Psoas muscle (tissue), 8 donors: ENCODE results near the gene YPEL3. TPM values are rescaled to one million over a fixed set of nuclear protein-coding genes. Genes with fewer than 3 reads are reported as not detected.

ENCODE experiments used
- ATAC-seq, 4 donors: fragments of 200-7000 bp; cut with Tn5 transposase; one replicate each; pipeline ENCODE4 v1.9.1; 2020; ENCODE audit warnings: moderate library complexity in 3 of 4, mild to moderate bottlenecking in 2 of 4
- DNase-seq, 2 donors: peaks; one replicate each; pipeline ENCODE4 v3.0.0-alpha.2; 2020
- H3K27ac ChIP-seq: fragments of 200-600 bp; one replicate; pipeline ENCODE4 v1.8.0; 2022
- H3K27me3 ChIP-seq, 3 donors: fragments of 200-600 bp in 1 of 3; one replicate each; pipeline versions ENCODE4 v1.6.1 to v1.8.0; 2013 to 2022; ENCODE audit warnings: low read length in 2 of 3, mild to moderate bottlenecking in 2 of 3, moderate library complexity in 1 of 3; ENCODE audit not compliant: insufficient read depth in 3 of 3
- H3K36me3 ChIP-seq, 2 donors: fragments of 200-600 bp in 1 of 2; one replicate each; pipeline versions ENCODE4 v1.6.1 to v1.8.0; 2013 to 2022; ENCODE audit warnings: low read depth in 1 of 2, mild to moderate bottlenecking in 1 of 2, moderate library complexity in 1 of 2; ENCODE audit not compliant: insufficient read depth in 1 of 2
- H3K4me1 ChIP-seq: fragments of 200-600 bp; one replicate; pipeline ENCODE4 v1.8.0; 2022
- H3K4me3 ChIP-seq: fragments of 200-600 bp; one replicate; pipeline ENCODE4 v1.8.0; 2022; ENCODE audit warnings: mild to moderate bottlenecking
- H3K9me3 ChIP-seq: fragments of 200-600 bp; one replicate; pipeline ENCODE4 v1.8.0; 2022
- WGBS, 3 donors: extraction: QIAGEN DNeasy Blood & Tissue Kit; methylation state at CpG; one replicate each; pipeline versions ENCODE4 v1.1.6 to v1.1.7; 2013; 5-methylcytosine and 5-hydroxymethylcytosine counted together
- intact Hi-C, 2 donors: fragments of 100-400 bp; cut with DNase I; formaldehyde crosslinking; loops; one replicate each; pipeline versions ENCODE4 v1.11.0 to v1.14.2; 2022
- polyA plus RNA-seq, 3 donors: library from polyadenylated mRNA; stranded (reverse); fragments of 200-250 nt; gene quantifications; one replicate each; pipeline ENCODE4 v1.2.3, GENCODE V29; 2013
- total RNA-seq, 4 donors: library from RNA; stranded (reverse); fragmentation: NEBNext Ultra II Directional in 2 of 4; extraction: Animal tissue kit (Norgen Biotek cat#: 25700) in 2 of 4; gene quantifications; one replicate each; pipeline versions ENCODE4 v1.2.1 to v1.2.4, GENCODE V29; 2021 to 2023
- TF ChIP-seq, protein P1 (sequence below): fragments of 200-600 bp; IDR thresholded peaks from one replicate; pipeline ENCODE4 v1.8.0; 2022; ENCODE audit warnings: antibody characterized with exemption
- donor health status: healthy with polysubstance abuse.
- donor health status: DM: no; HTN: no; CAD: no; lungs with moderate emphysema.
- donor health status: Bipolar disorder and iron deficiency.
- donor health status: healthy.
- donor health status: DM: yes; HTN: yes; CAD: no.
- donor health status: DM: no; HTN: no; CAD: no.
- donor health status: DM: no; HTN: no; CAD: no.
- donor health status: DM: yes; HTN: yes; CAD: no.

YPEL3 gene
- total and polyA plus RNA-seq, 7 donors: 24.8 to 156 (median 72.8) TPM

DNA sequence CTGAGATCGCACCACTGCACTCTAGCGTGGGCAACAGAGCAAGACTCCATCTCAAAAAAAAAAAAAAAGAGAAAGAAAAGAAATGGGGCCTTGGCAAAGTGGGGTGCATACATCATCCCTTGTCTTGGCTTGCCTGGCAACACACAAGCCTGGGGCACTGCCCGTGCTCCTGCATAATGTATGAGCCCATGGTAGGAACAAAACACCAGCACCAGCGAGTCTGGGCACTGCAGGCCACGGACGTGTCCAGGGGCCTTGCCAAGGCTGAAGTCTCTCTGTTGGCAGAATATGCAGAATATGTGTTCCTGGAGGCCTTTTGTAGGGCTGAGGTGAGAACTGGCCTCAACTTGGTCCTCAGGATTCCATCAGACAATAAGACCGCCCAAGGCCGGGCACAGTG lies 46.1 kb downstream of the YPEL3 start:
- no peaks in the 10 kb centered on the region for H3K36me3 ChIP-seq
- H3K9me3 ChIP-seq: no peaks in the 10 kb centered on the region
- DNase-seq (no peak), ATAC-seq (no peak)
- no peaks in the 10 kb centered on the region for H3K27me3 ChIP-seq
- TF ChIP-seq, protein P1, sequence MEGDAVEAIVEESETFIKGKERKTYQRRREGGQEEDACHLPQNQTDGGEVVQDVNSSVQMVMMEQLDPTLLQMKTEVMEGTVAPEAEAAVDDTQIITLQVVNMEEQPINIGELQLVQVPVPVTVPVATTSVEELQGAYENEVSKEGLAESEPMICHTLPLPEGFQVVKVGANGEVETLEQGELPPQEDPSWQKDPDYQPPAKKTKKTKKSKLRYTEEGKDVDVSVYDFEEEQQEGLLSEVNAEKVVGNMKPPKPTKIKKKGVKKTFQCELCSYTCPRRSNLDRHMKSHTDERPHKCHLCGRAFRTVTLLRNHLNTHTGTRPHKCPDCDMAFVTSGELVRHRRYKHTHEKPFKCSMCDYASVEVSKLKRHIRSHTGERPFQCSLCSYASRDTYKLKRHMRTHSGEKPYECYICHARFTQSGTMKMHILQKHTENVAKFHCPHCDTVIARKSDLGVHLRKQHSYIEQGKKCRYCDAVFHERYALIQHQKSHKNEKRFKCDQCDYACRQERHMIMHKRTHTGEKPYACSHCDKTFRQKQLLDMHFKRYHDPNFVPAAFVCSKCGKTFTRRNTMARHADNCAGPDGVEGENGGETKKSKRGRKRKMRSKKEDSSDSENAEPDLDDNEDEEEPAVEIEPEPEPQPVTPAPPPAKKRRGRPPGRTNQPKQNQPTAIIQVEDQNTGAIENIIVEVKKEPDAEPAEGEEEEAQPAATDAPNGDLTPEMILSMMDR: no peak
- H3K4me3 ChIP-seq: no peak overlapping the region
- H3K4me1 ChIP-seq: peaks cover 7% of the 10 kb centered on the region
- WGBS, 3 donors: 88 to 93% (median 89%) methylated on average over 8 of the region's 8 CpGs
- no peak overlapping the region for H3K27ac ChIP-seq
- intact Hi-C loops: no loop called here

DNA sequence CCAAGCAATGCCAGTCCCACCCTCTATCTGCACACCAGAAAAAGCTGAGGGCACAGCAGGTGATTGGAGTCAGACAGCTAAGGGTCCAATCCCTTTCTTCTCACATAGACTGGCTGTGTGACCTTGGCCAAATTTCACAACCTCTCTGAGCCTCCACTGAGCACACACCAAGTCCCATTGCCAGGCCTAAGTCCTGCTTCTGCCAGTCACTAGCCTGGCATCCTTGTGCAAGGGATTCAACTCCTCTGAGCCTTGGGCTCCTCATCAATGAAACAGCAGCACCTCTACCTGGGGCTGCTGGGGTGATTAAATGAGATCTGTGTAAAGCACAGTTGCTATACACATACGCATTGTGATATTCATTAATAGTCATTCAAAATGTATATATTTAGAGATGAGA lies 49.4 kb downstream of the YPEL3 start:
- Histone ChIP-seq H3K27me3 (no peaks in the 10 kb centered on the region), H3K36me3 (no peaks in the 10 kb centered on the region), H3K4me1 (no peaks in the 10 kb centered on the region), H3K9me3 (no peaks in the 10 kb centered on the region), H3K27ac (no peak overlapping the region), H3K4me3 (no peak overlapping the region)
- TF ChIP-seq, protein P1: no peak
- WGBS, 3 donors: 82 to 96% (median 88%) methylated on average over 1 of the region's 1 CpG
- ATAC-seq (no peak), DNase-seq (no peak)
- intact Hi-C loops: no loop called here

DNA sequence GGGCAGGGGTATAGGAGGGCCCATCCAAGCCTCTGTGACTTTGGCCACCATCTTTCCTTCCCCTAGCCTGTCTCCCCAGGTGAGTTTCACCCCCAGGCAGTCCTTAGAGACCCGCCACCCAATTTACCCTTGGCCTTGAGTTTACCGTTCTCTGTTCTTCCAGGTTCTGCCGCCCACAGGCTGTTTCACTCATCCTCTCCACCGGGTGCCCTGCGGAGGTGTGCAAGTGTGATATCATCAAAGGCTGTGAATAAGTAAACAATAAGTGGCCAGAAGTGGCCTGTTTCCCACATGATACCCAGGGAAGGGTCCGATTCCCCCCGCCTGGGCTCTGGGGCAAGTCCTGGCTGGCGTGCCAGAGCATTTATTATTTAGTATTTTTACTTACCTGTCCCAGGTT lies 49.8 kb downstream of the YPEL3 start:
- no peaks in the 10 kb centered on the region for H3K9me3 ChIP-seq
- no peak overlapping the region for H3K4me3 ChIP-seq
- no peaks in the 10 kb centered on the region for H3K4me1 ChIP-seq
- ATAC-seq (no peak), DNase-seq (no peak)
- TF ChIP-seq, protein P1: no peak
- intact Hi-C loops: no loop called here
- no peaks in the 10 kb centered on the region for H3K36me3 ChIP-seq
- H3K27ac ChIP-seq: no peak overlapping the region
- WGBS, 3 donors: 83 to 85% (median 84%) methylated on average over 7 to 8 of the region's 8 CpGs
- H3K27me3 ChIP-seq: no peaks in the 10 kb centered on the region

Other genes with a start within 250 kb of the YPEL3 start
- gene CDIPT, start 233.0 kb downstream of the YPEL3 start, total RNA-seq: 10 to 100 TPM; 24.7 to 36.4 (median 32.3) TPM
- 10 to 100 TPM; 33.3 to 54.3 (median 38.5) TPM for gene CDIPT, start 233.0 kb downstream of the YPEL3 start, polyA plus RNA-seq
- under 1 TPM; 0.17 to 0.86 (median 0.34) TPM for gene SEZ6L2, start 196.7 kb downstream of the YPEL3 start, total RNA-seq
- under 1 TPM; 0.05 to 0.23 (median 0.11) TPM for gene SEZ6L2, start 196.7 kb downstream of the YPEL3 start, polyA plus RNA-seq
- gene ASPHD1, start 195.7 kb downstream of the YPEL3 start, total RNA-seq: under 1 TPM in 2 of 4 donors, not detected in 2; 0.17 to 0.23 TPM
- under 1 TPM in 2 of 3 donors, not detected in 1; 0.04 to 0.12 TPM for gene ASPHD1, start 195.7 kb downstream of the YPEL3 start, polyA plus RNA-seq
- gene KCTD13, start 170.0 kb downstream of the YPEL3 start, total RNA-seq: 1 to 10 TPM; 3.3 to 5.4 (median 4.1) TPM
- gene KCTD13, start 170.0 kb downstream of the YPEL3 start, polyA plus RNA-seq: 1 to 10 TPM; 2.2 to 5.4 (median 5.1) TPM
- 10 to 100 TPM; 39.6 to 64.5 (median 50.3) TPM for gene TMEM219, start 134.1 kb downstream of the YPEL3 start, total RNA-seq
- gene TMEM219, start 134.1 kb downstream of the YPEL3 start, polyA plus RNA-seq: 10 to 100 TPM; 53.7 to 80.7 (median 60.4) TPM
- 10 to 100 TPM; 18.6 to 28.6 (median 22.0) TPM for gene TAOK2, start 122.3 kb downstream of the YPEL3 start, total RNA-seq
- gene TAOK2, start 122.3 kb downstream of the YPEL3 start, polyA plus RNA-seq: 10 to 100 TPM; 15.7 to 30.2 (median 21.8) TPM
- 10 to 100 TPM; 18.9 to 22.0 (median 20.7) TPM for gene HIRIP3, start 100.6 kb downstream of the YPEL3 start, total RNA-seq
- gene HIRIP3, start 100.6 kb downstream of the YPEL3 start, polyA plus RNA-seq: 10 to 100 TPM; 18.5 to 62.5 (median 23.1) TPM
- gene INO80E, start 100.0 kb downstream of the YPEL3 start, total RNA-seq: 10 to 100 TPM; 30.5 to 43.3 (median 34.1) TPM
- gene INO80E, start 100.0 kb downstream of the YPEL3 start, polyA plus RNA-seq: 10 to 100 TPM; 59.8 to 86.9 (median 77.3) TPM
- under 1 TPM in 2 of 4 donors, not detected in 2; 0.11 to 0.51 TPM for gene DOC2A, start 85.2 kb downstream of the YPEL3 start, total RNA-seq
- under 1 TPM; 0.13 to 0.20 (median 0.15) TPM for gene DOC2A, start 85.2 kb downstream of the YPEL3 start, polyA plus RNA-seq
- gene C16orf92, start 73.0 kb downstream of the YPEL3 start, total RNA-seq: not detected
- gene C16orf92, start 73.0 kb downstream of the YPEL3 start, polyA plus RNA-seq: not detected
- 1 to 10 TPM in 1 of 4 donors, under 1 TPM in 3; 0.17 to 1.9 (median 0.23) TPM for gene TLCD3B, start 64.9 kb downstream of the YPEL3 start, total RNA-seq
- under 1 TPM; 0.13 to 0.62 (median 0.17) TPM for gene TLCD3B, start 64.9 kb downstream of the YPEL3 start, polyA plus RNA-seq
- gene ALDOA, start 30.5 kb downstream of the YPEL3 start, total RNA-seq: 1,000 to 10,000 TPM; 5,088 to 7,531 (median 6,001) TPM
- gene ALDOA, start 30.5 kb downstream of the YPEL3 start, polyA plus RNA-seq: over 10,000 TPM in 1 of 3 donors, 1,000 to 10,000 TPM in 2; 4,532 to 12,458 (median 6,880) TPM
- 10 to 100 TPM; 38.1 to 64.5 (median 58.5) TPM for gene PPP4C, start 20.2 kb downstream of the YPEL3 start, total RNA-seq
- gene PPP4C, start 20.2 kb downstream of the YPEL3 start, polyA plus RNA-seq: 100 to 1,000 TPM in 2 of 3 donors, 10 to 100 TPM in 1; 79.1 to 172 (median 130) TPM
- gene TBX6, start 4.3 kb downstream of the YPEL3 start, total RNA-seq: 1 to 10 TPM in 1 of 4 donors, under 1 TPM in 3; 0.32 to 1.0 (median 0.51) TPM
- gene TBX6, start 4.3 kb downstream of the YPEL3 start, polyA plus RNA-seq: 1 to 10 TPM in 2 of 3 donors, under 1 TPM in 1; 0.76 to 1.6 (median 1.5) TPM
- 1 to 10 TPM in 2 of 4 donors, under 1 TPM in 2; 0.56 to 3.1 (median 1.3) TPM for gene GDPD3, start 17.3 kb upstream of the YPEL3 start, total RNA-seq
- under 1 TPM; 0.48 to 0.91 (median 0.89) TPM for gene GDPD3, start 17.3 kb upstream of the YPEL3 start, polyA plus RNA-seq
- 10 to 100 TPM; 37.2 to 45.2 (median 41.0) TPM for gene MAPK3, start 27.0 kb upstream of the YPEL3 start, total RNA-seq
- 10 to 100 TPM; 25.6 to 53.0 (median 48.7) TPM for gene MAPK3, start 27.0 kb upstream of the YPEL3 start, polyA plus RNA-seq
- 1 to 10 TPM; 4.0 to 6.8 (median 6.3) TPM for gene CORO1A, start 87.4 kb upstream of the YPEL3 start, total RNA-seq
- 1 to 10 TPM; 2.7 to 6.5 (median 3.0) TPM for gene CORO1A, start 87.4 kb upstream of the YPEL3 start, polyA plus RNA-seq
- gene BOLA2B, start 97.5 kb upstream of the YPEL3 start, total RNA-seq: 10 to 100 TPM; 54.0 to 69.1 (median 60.3) TPM
- gene BOLA2B, start 97.5 kb upstream of the YPEL3 start, polyA plus RNA-seq: 100 to 1,000 TPM; 177 to 700 (median 243) TPM
- 10 to 100 TPM; 21.6 to 45.2 (median 38.3) TPM for gene SLX1A, start 97.7 kb upstream of the YPEL3 start, total RNA-seq
- gene SLX1A, start 97.7 kb upstream of the YPEL3 start, polyA plus RNA-seq: 10 to 100 TPM in 2 of 3 donors, 1 to 10 TPM in 1; 9.2 to 43.3 (median 31.0) TPM
- gene SULT1A3, start 103.0 kb upstream of the YPEL3 start, total RNA-seq: 1 to 10 TPM; 4.2 to 5.5 (median 4.7) TPM
- gene SULT1A3, start 103.0 kb upstream of the YPEL3 start, polyA plus RNA-seq: 1 to 10 TPM; 2.7 to 4.6 (median 3.4) TPM
- gene NPIPB13, start 152.3 kb upstream of the YPEL3 start, total RNA-seq: 1 to 10 TPM; 3.0 to 6.5 (median 5.0) TPM
- gene NPIPB13, start 152.3 kb upstream of the YPEL3 start, polyA plus RNA-seq: 1 to 10 TPM; 1.8 to 2.2 (median 2.0) TPM